ENCODE results near the gene RPS19. TPM values are rescaled to one million over a fixed set of nuclear protein-coding genes. Genes with fewer than 3 reads are reported as not detected.

The RPS19 gene
- total RNA-seq, 1 experiment from 2014 or later: 2,593 TPM

DNA sequence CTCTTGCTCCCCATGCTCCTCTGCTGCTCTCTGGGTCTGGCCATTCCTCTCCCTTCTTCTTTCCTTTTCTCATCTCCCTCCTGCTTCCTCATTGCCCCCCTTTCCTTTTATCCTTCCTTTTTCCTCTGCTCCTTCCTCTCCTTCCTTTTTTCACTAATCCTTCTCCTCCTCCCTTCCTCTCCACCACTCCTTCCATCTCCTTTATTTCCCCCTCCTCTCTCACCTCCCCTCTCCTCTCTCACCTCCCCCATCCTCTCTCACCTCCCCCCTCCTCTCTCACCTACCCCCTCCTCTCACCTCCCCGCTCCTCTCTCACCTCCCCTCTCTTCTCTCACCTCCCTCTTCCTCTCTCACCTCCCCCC, 36.5 kb downstream of the RPS19 start:
- no peak overlapping the region for H2AFZ ChIP-seq
- ChIA-PET POLR2A (ENCODE audit: unreplicated experiment) (no interaction called here), CTCF (no interaction called here)
- H3K27me3 ChIP-seq (ENCODE audit: insufficient read depth, low read depth): no peaks in the 10 kb centered on the region
- H3K27ac ChIP-seq: no peak overlapping the region
- TF ChIP-seq CTCF (conservative IDR thresholded peaks at IDR 0.05) (no peak), EZH2 (IDR thresholded peaks at IDR 0.05; ENCODE audit: low read depth) (no peak)
- no peak for DNase-seq
- peaks cover 9% of the 10 kb centered on the region; the same call in 1 of the 2 replicates for H3F3A ChIP-seq (ENCODE audit: insufficient read depth, low read depth)
- H4K20me1 ChIP-seq (ENCODE audit: insufficient read depth): peaks cover 14% of the 10 kb centered on the region
- H3K9me3 ChIP-seq (ENCODE audit: insufficient read depth, low read depth): no peaks in the 10 kb centered on the region
- H3K9me2 ChIP-seq (ENCODE audit: insufficient read depth): no peaks in the 10 kb centered on the region
- BruUV-seq (replicated peaks): no TSS peak
- H3K4me3 ChIP-seq: no peak overlapping the region
- peaks cover 10% of the 10 kb centered on the region; the same call in 1 of the 2 replicates for H3K36me3 ChIP-seq (ENCODE audit: low read depth)
- no peak overlapping the region for H3K4me2 ChIP-seq
- intact Hi-C loops (cut with micrococcal nuclease; ENCODE audit: unreplicated experiment): no loop called here
- no peaks in the 10 kb centered on the region for H3K4me1 ChIP-seq (replicated peaks; ENCODE audit: insufficient read depth)
- no peaks in the 10 kb centered on the region for H3K79me2 ChIP-seq (ENCODE audit: low read depth)

GRCh38 chr19:41897181-41897580, 37.1 kb downstream of the RPS19 start:
- TF ChIP-seq EZH2 (IDR thresholded peaks at IDR 0.05; ENCODE audit: low read depth) (no peak), CTCF (conservative IDR thresholded peaks at IDR 0.05) (no peak)
- intact Hi-C loops (cut with micrococcal nuclease; ENCODE audit: unreplicated experiment): no loop called here

GRCh38 chr19:41897820-41898219, 37.8 kb downstream of the RPS19 start:
- TF ChIP-seq CTCF (conservative IDR thresholded peaks at IDR 0.05) (no peak), EZH2 (IDR thresholded peaks at IDR 0.05; ENCODE audit: low read depth) (no peak)
- H4K20me1 ChIP-seq (ENCODE audit: insufficient read depth): peaks cover 14% of the 10 kb centered on the region
- H3K27me3 ChIP-seq (ENCODE audit: insufficient read depth, low read depth): no peaks in the 10 kb centered on the region
- no peak overlapping the region for H3K4me2 ChIP-seq
- no peak overlapping the region for H3K27ac ChIP-seq
- no peak overlapping the region for H3K4me3 ChIP-seq
- H3K79me2 ChIP-seq (ENCODE audit: low read depth): no peaks in the 10 kb centered on the region
- intact Hi-C loops (cut with micrococcal nuclease; ENCODE audit: unreplicated experiment): no loop called here
- no peak overlapping the region for H2AFZ ChIP-seq
- H3K4me1 ChIP-seq (replicated peaks; ENCODE audit: insufficient read depth): no peaks in the 10 kb centered on the region
- H3K9me3 ChIP-seq (ENCODE audit: insufficient read depth, low read depth): no peaks in the 10 kb centered on the region
- peaks cover 6% of the 10 kb centered on the region; the same call in 1 of the 2 replicates for H3K36me3 ChIP-seq (ENCODE audit: low read depth)
- H3K9me2 ChIP-seq (ENCODE audit: insufficient read depth): no peaks in the 10 kb centered on the region
- peaks cover 9% of the 10 kb centered on the region; the same call in 1 of the 2 replicates for H3F3A ChIP-seq (ENCODE audit: insufficient read depth, low read depth)
- POLR2A ChIA-PET (ENCODE audit: unreplicated experiment): no interaction called here
- no peak for DNase-seq
- no TSS peak for BruUV-seq (replicated peaks)
- CTCF ChIA-PET: no interaction called here

More at GRCh38 chr19:41897181-41897580, 37.1 kb downstream of the RPS19 start:
- ChIA-PET POLR2A (ENCODE audit: unreplicated experiment) (no interaction called here), CTCF (no interaction called here)
- H3K27ac ChIP-seq: no peak overlapping the region
- H2AFZ ChIP-seq: no peak overlapping the region
- H3K4me3 ChIP-seq: no peak overlapping the region
- no peaks in the 10 kb centered on the region for H3K4me1 ChIP-seq (replicated peaks; ENCODE audit: insufficient read depth)
- H3K9me2 ChIP-seq (ENCODE audit: insufficient read depth): no peaks in the 10 kb centered on the region
- no peaks in the 10 kb centered on the region for H3K27me3 ChIP-seq (ENCODE audit: insufficient read depth, low read depth)
- peaks cover 9% of the 10 kb centered on the region; the same call in 1 of the 2 replicates for H3F3A ChIP-seq (ENCODE audit: insufficient read depth, low read depth)
- peaks cover 14% of the 10 kb centered on the region for H4K20me1 ChIP-seq (ENCODE audit: insufficient read depth)
- no peak overlapping the region for H3K4me2 ChIP-seq
- H3K9me3 ChIP-seq (ENCODE audit: insufficient read depth, low read depth): no peaks in the 10 kb centered on the region
- BruUV-seq (replicated peaks): no TSS peak
- no peaks in the 10 kb centered on the region for H3K79me2 ChIP-seq (ENCODE audit: low read depth)
- peaks cover 6% of the 10 kb centered on the region; the same call in 1 of the 2 replicates for H3K36me3 ChIP-seq (ENCODE audit: low read depth)
- DNase-seq: no peak

Measured in PC-9 (cell line).